Ascending aorta (tissue), 2 donors: ENCODE results near the gene C1orf21. TPM values are rescaled to one million over a fixed set of nuclear protein-coding genes. Genes with fewer than 3 reads are reported as not detected.

Source experiments
- DNase-seq, 2 donors: peaks; one replicate each; pipeline ENCODE4 v3.0.0-alpha.2; 2019; ENCODE audit warnings: low spot score in 2 of 2
- H3K27ac ChIP-seq, 2 donors: fragments of 200-600 bp; sonication (generic); one replicate each; pipeline ENCODE4 v1.5.1; 2016 to 2017; ENCODE audit warnings: mild to moderate bottlenecking in 1 of 2
- H3K27me3 ChIP-seq: fragments of 200-600 bp; sonication (generic); one replicate; pipeline ENCODE4 v1.5.1; 2017
- H3K36me3 ChIP-seq, 2 donors: fragments of 200-600 bp; sonication (generic); one replicate each; pipeline ENCODE4 v1.5.1; 2016
- H3K4me1 ChIP-seq, 2 donors: fragments of 200-600 bp; sonication (generic); one replicate each; pipeline ENCODE4 v1.5.1; 2016 to 2017; ENCODE audit warnings: mild to moderate bottlenecking in 1 of 2
- H3K4me3 ChIP-seq, 2 donors: fragments of 200-600 bp; sonication (generic); one replicate each; pipeline ENCODE4 v1.5.1; 2016 to 2017; ENCODE audit warnings: mild to moderate bottlenecking in 1 of 2
- H3K9me3 ChIP-seq, 2 donors: fragments of 200-600 bp; sonication (generic); one replicate each; pipeline ENCODE4 v1.5.1; 2016
- intact Hi-C: fragments of 100-400 bp; cut with DNase I; formaldehyde crosslinking; loops from one replicate; pipeline ENCODE4 v1.15.1; 2023
- total RNA-seq: library from RNA; depleted of rRNA; stranded (reverse); fragments of >200 nt; gene quantifications from one replicate; pipeline ENCODE4 v1.1.0, GENCODE V29; 2016
- TF ChIP-seq, protein P1 (sequence below), 3 experiments: fragments of 200-600 bp in 2 of 3; fragments of 450-650 bp in 1 of 3; sonication (generic) in 2 of 3; IDR thresholded peaks; one replicate each; pipeline ENCODE4 v1.5.1; 2016 to 2019; ENCODE audit warnings: antibody characterized with exemption in 3 of 3, mild to moderate bottlenecking in 1 of 3, moderate library complexity in 1 of 3

The C1orf21 gene
- total RNA-seq, 1 donor from 2014 or later, result 21.8 TPM

DNA sequence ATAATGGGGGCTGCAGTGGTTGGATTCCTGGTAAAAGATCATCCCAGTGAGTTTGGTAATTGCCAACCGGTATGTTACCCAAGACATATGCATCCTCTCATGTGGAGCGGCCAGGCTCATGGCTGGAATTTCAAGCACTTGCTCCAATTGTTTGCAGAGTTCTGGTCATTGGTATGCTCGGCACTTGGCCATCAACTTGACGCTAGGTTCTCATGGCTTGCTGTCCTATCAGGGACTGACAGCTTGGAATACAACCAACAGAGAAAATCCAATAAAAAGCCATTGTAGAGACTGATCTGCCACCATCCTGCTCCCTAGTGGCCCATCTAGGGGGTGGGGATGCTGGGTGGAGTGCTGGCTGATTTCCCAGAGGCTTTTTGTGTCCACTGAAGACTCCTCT is 247.0 kb downstream of the C1orf21 start:
- Histone ChIP-seq H3K4me1 (no peaks in the 10 kb centered on the region), H3K36me3 (no peaks in the 10 kb centered on the region), H3K27me3 (no peaks in the 10 kb centered on the region), H3K4me3 (no peak overlapping the region), H3K9me3 (no peaks in the 10 kb centered on the region), H3K27ac (no peak overlapping the region)
- intact Hi-C loops, result no loop called here
- TF ChIP-seq, protein P1, sequence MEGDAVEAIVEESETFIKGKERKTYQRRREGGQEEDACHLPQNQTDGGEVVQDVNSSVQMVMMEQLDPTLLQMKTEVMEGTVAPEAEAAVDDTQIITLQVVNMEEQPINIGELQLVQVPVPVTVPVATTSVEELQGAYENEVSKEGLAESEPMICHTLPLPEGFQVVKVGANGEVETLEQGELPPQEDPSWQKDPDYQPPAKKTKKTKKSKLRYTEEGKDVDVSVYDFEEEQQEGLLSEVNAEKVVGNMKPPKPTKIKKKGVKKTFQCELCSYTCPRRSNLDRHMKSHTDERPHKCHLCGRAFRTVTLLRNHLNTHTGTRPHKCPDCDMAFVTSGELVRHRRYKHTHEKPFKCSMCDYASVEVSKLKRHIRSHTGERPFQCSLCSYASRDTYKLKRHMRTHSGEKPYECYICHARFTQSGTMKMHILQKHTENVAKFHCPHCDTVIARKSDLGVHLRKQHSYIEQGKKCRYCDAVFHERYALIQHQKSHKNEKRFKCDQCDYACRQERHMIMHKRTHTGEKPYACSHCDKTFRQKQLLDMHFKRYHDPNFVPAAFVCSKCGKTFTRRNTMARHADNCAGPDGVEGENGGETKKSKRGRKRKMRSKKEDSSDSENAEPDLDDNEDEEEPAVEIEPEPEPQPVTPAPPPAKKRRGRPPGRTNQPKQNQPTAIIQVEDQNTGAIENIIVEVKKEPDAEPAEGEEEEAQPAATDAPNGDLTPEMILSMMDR (IDR thresholded peaks at IDR 0.05), result no peak
- DNase-seq, result no peak

DNA sequence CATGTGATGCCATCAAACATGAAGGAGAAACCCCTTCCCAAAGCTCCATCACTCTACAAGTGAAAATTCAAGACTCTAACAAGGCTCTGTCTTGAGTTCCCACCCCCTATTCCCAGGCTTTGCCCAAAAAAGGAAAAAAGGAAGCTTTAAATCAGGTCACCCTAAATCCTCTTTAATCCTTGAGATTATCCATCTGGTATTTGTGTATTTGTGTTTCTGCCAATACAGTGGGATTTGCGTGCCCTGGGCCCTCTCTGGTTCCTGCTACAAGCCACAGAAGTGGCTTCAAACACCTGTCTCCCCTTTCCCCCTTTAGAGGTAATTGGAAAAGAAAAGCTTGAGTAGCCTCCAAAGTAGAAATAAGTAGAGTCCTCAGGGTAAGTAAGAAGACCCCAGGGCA is 247.5 kb downstream of the C1orf21 start:
- no peaks in the 10 kb centered on the region for H3K36me3 ChIP-seq
- no peak for DNase-seq
- intact Hi-C loops, result no loop called here
- no peak overlapping the region for H3K4me3 ChIP-seq
- no peaks in the 10 kb centered on the region for H3K9me3 ChIP-seq
- no peak overlapping the region for H3K27ac ChIP-seq
- H3K4me1 ChIP-seq, result no peaks in the 10 kb centered on the region
- no peaks in the 10 kb centered on the region for H3K27me3 ChIP-seq
- TF ChIP-seq, protein P1 (IDR thresholded peaks at IDR 0.05), result no peak

DNA sequence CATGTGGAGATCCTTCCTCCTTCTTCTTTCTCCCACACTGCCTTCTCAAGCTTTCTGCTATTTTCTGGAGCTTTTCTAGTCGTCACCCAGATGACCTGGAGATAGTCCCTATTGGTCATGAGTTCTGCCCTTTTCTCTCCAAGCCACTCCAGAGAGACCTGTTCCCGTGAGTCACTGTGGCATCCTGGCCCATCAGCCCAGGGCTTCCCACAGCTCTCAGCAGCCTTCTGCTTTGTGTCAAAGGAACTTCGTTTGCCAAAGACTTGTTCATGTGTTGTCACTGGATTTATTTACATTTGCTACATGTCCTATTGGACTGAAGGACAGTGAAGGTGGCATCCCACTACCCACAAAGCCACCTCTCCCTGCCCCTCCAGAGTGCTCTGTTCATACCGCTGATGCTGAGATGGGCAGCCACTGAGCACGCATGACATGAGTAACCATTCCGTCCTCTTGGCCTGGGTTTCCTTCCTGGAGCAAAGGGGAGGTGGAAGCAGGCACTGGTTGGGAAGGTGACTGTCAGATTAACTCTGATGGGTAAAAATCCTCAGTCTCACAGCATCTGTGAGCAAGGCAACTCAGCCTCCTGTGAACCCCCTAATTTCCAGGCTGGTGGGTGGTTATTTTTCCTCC is 248.6 kb downstream of the C1orf21 start:
- Histone ChIP-seq H3K36me3 (no peaks in the 10 kb centered on the region), H3K9me3 (no peaks in the 10 kb centered on the region), H3K4me3 (no peak overlapping the region), H3K4me1 (no peaks in the 10 kb centered on the region), H3K27me3 (no peaks in the 10 kb centered on the region), H3K27ac (no peak overlapping the region)
- DNase-seq, result no peak
- intact Hi-C loops, result no loop called here
- TF ChIP-seq, protein P1 (IDR thresholded peaks at IDR 0.05), result no peak

DNA sequence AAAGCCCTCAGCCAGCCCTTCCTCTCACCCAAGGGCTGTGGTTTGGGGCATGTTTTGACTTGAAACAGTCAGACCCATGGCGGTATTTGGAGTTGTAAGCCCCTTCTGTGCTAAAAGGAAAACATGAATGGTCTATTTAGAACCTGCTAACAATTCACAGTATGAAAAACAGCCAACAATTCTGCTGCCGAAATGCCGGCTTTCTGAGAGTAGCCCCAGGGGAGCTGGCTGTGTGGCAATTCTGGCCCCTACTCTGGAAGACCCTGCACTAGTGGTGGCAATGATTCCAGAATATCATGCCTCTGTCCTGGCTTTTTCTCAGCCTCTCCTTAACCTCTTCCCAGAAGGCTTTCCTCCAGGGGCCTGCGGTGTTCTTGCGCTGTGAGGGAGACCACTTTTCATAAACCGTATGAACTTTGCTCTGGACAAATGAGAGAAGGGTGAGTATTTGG is 249.2 kb downstream of the C1orf21 start:
- no peak for DNase-seq
- TF ChIP-seq, protein P1 (IDR thresholded peaks at IDR 0.05), result no peak
- intact Hi-C loops, result no loop called here
- Histone ChIP-seq H3K4me1 (no peaks in the 10 kb centered on the region), H3K36me3 (no peaks in the 10 kb centered on the region), H3K4me3 (no peak overlapping the region), H3K27ac (no peak overlapping the region), H3K9me3 (no peaks in the 10 kb centered on the region), H3K27me3 (no peaks in the 10 kb centered on the region)

DNA sequence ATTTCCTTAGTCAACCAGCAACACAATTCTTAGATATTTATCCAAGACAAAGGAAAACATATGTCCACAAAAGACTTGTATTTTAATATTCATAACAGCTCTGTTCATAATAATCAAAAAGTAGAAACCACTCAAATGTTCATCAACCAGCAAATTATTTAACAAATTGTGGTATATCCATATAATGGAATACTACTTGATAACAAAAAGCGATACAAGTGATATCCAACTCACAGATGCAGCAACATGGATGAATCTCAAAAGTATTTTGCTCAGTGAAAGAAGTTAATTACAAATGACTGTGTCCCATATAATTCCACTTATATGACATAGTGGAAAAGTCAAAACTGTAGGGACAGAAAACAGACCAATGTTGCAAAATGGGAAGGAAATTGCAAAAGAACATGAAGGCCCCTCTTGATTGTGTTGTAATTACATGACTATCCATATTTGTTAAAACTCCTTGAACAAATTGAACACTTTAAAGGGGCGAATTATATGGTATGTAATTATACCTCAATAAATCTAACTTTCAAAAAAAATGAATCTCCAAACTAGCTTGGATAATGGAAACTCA is 250.9 kb downstream of the C1orf21 start:
- TF ChIP-seq, protein P1 (IDR thresholded peaks at IDR 0.05), result no peak

More for the DNA sequence above, 250.9 kb downstream of the C1orf21 start:
- Histone ChIP-seq H3K4me1 (no peaks in the 10 kb centered on the region), H3K9me3 (no peaks in the 10 kb centered on the region), H3K27ac (no peak overlapping the region), H3K27me3 (no peaks in the 10 kb centered on the region), H3K36me3 (no peaks in the 10 kb centered on the region), H3K4me3 (no peak overlapping the region)
- intact Hi-C loops, result no loop called here
- no peak for DNase-seq
